SK-N-SH treated with all-trans-retinoic acid at 6 μM for 48 hours (cell line): ENCODE measurements around the gene GLRX5.
A peak's percentile ranks its signal among the peaks of the same experiment; 100 is the strongest.

Experiments
- ATAC-seq: fragments of 200-7000 bp; cut with Tn5 transposase; 3 replicates; pipeline ENCODE4 v1.9.1; 2020; ENCODE audit warnings: mild to moderate bottlenecking, moderate library complexity
- ARNTL ChIP-seq: fragments of 450-650 bp; formaldehyde crosslinking; IDR thresholded peaks from 2 replicates; pipeline ENCODE4 v1.5.0; 2020; ENCODE audit warnings: low read depth, mild to moderate bottlenecking, moderate library complexity, borderline replicate concordance
- BACH2 ChIP-seq: fragments of 250-450 bp; sonication (Bioruptor Pico); IDR thresholded peaks from 2 replicates; pipeline ENCODE4 v1.9.0; 2021; ENCODE audit warnings: mild to moderate bottlenecking, borderline replicate concordance
- CREB5 ChIP-seq: fragments of 250-450 bp; sonication (Bioruptor Pico); IDR thresholded peaks from 2 replicates; pipeline ENCODE4 v1.5.1; 2020; ENCODE audit warnings: low read depth, mild to moderate bottlenecking, moderate library complexity
- CSRNP3 ChIP-seq: fragments of 250-450 bp; sonication (Bioruptor Pico); IDR thresholded peaks from 2 replicates; pipeline ENCODE4 v1.5.1; 2021; ENCODE audit warnings: mild to moderate bottlenecking, moderate library complexity
- ESRRG ChIP-seq: fragments of 250-450 bp; sonication (Bioruptor Pico); IDR thresholded peaks from 2 replicates; pipeline ENCODE4 v1.6.1; 2021; ENCODE audit warnings: mild to moderate bottlenecking
- GLIS3 ChIP-seq: fragments of 250-450 bp; sonication (Bioruptor Pico); IDR thresholded peaks from 2 replicates; pipeline ENCODE4 v1.5.0; 2020; ENCODE audit warnings: mild to moderate bottlenecking, moderate library complexity
- PATZ1 ChIP-seq: fragments of 250-450 bp; sonication (Bioruptor Pico); IDR thresholded peaks from 2 replicates; pipeline ENCODE4 v1.8.0; 2020; ENCODE audit warnings: mild to moderate bottlenecking, moderate library complexity, borderline replicate concordance
- POU6F1 ChIP-seq: fragments of 250-450 bp; sonication (Bioruptor Pico); IDR thresholded peaks from 2 replicates; pipeline ENCODE4 v1.8.0; 2021; ENCODE audit warnings: low read depth, mild to moderate bottlenecking, moderate library complexity, borderline replicate concordance
- PPARA ChIP-seq: fragments of 250-450 bp; sonication (Bioruptor Pico); IDR thresholded peaks from 2 replicates; pipeline ENCODE4 v1.5.0; 2020; ENCODE audit warnings: mild to moderate bottlenecking, borderline replicate concordance
- SNAI2 ChIP-seq: fragments of 250-450 bp; sonication (Bioruptor Pico); IDR thresholded peaks from 2 replicates; pipeline ENCODE4 v1.5.0; 2020; ENCODE audit warnings: mild to moderate bottlenecking, moderate library complexity
- TSHZ2 ChIP-seq: fragments of 250-450 bp; sonication (Bioruptor Pico); IDR thresholded peaks from 2 replicates; pipeline ENCODE4 v1.5.0; 2020; ENCODE audit warnings: mild to moderate bottlenecking, moderate library complexity
- ZC3H10 ChIP-seq: fragments of 250-450 bp; sonication (Bioruptor Pico); IDR thresholded peaks from 2 replicates; pipeline ENCODE4 v1.5.1; 2021; ENCODE audit warnings: mild to moderate bottlenecking, moderate library complexity
- ZFP30 ChIP-seq: fragments of 450-650 bp; formaldehyde crosslinking; IDR thresholded peaks from 2 replicates; pipeline ENCODE4 v1.5.0; 2022; ENCODE audit warnings: mild to moderate bottlenecking, moderate library complexity
- ZNF70 ChIP-seq: fragments of 450-650 bp; formaldehyde crosslinking; IDR thresholded peaks from 2 replicates; pipeline ENCODE4 v1.5.0; 2020; ENCODE audit warnings: mild to moderate bottlenecking, moderate library complexity
- ZNF8 ChIP-seq: fragments of 450-650 bp; formaldehyde crosslinking; IDR thresholded peaks from 2 replicates; pipeline ENCODE4 v1.5.0; 2020; ENCODE audit warnings: mild to moderate bottlenecking, moderate library complexity

Gene GLRX5

GRCh38 chr14:95498622-95499353 is 36.1 kb upstream of the GLRX5 start:
- ATAC-seq, result peak; percentile 41
- TF ChIP-seq CREB5 (CRISPR knock-in tag) (no peak), ZNF8 (no peak), CSRNP3 (CRISPR knock-in tag) (no peak), ZFP30 (CRISPR knock-in tag) (no peak), PATZ1 (no peak), ZNF70 (CRISPR knock-in tag) (no peak; the same call in 1 of the 2 replicates)

- ATAC-seq, result no peak
- TF ChIP-seq ZC3H10 (CRISPR knock-in tag), result no peak
Measured at GRCh38 chr14:95499354-95499750, 35.5 kb upstream of the GLRX5 start.

GRCh38 chr14:95500201-95500681 is 34.6 kb upstream of the GLRX5 start:
- no peak for TF ChIP-seq PATZ1
- TF ChIP-seq CSRNP3 (CRISPR knock-in tag), result no peak
- no peak for TF ChIP-seq BACH2 (CRISPR knock-in tag)
- TF ChIP-seq ARNTL (CRISPR knock-in tag), result no peak
- no peak for TF ChIP-seq POU6F1 (CRISPR knock-in tag)
- no peak for TF ChIP-seq TSHZ2 (CRISPR knock-in tag)
- TF ChIP-seq GLIS3 (CRISPR knock-in tag), result no peak
- no peak for TF ChIP-seq ZFP30 (CRISPR knock-in tag)
- no peak for TF ChIP-seq ESRRG (CRISPR knock-in tag)
- TF ChIP-seq CREB5 (CRISPR knock-in tag), result no peak
- TF ChIP-seq ZC3H10 (CRISPR knock-in tag), result no peak
- no peak for TF ChIP-seq PPARA
- no peak for TF ChIP-seq ZNF70 (CRISPR knock-in tag)
- TF ChIP-seq SNAI2 (CRISPR knock-in tag), result no peak
- ATAC-seq, result no peak
